Measurements from ENCODE around the gene IL18BP. TPM values are rescaled to one million over a fixed set of nuclear protein-coding genes. Genes with fewer than 3 reads are reported as not detected.

IL18BP gene
- polyA plus RNA-seq, 3 donors = 8.8 to 13.0 (median 9.5) TPM

- no peak for DNase-seq (ENCODE audit: extremely low read depth in 1 of 11, low read depth in 9 of 11, low spot score in 4 of 11)
These were observed 39.0 kb downstream of the IL18BP start for GRCh38 chr11:72037554-72038311.

GRCh38 chr11:72038491-72038890 is 39.8 kb downstream of the IL18BP start:
- DNase-seq (ENCODE audit: extremely low read depth in 1 of 11, low read depth in 9 of 11, low spot score in 4 of 11) = no peak

GRCh38 chr11:72039031-72039855 is 40.5 kb downstream of the IL18BP start:
- DNase-seq (ENCODE audit: extremely low read depth in 1 of 11, low read depth in 9 of 11, low spot score in 4 of 11) = no peak

- DNase-seq (ENCODE audit: extremely low read depth in 1 of 11, low read depth in 9 of 11, low spot score in 4 of 11) = no peak
These were observed 41.2 kb downstream of the IL18BP start for GRCh38 chr11:72039856-72040401.

GRCh38 chr11:72040491-72041363 is 42.0 kb downstream of the IL18BP start:
- DNase-seq (ENCODE audit: extremely low read depth in 1 of 11, low read depth in 9 of 11, low spot score in 4 of 11) = peak; percentile 91 to 98 (median 95)

- peak in 8 of 11 donors; percentile 53 to 66 (median 59) for DNase-seq (ENCODE audit: extremely low read depth in 1 of 11, low read depth in 9 of 11, low spot score in 4 of 11)
These were observed 42.8 kb downstream of the IL18BP start for GRCh38 chr11:72041364-72042063.

GRCh38 chr11:72042064-72042745 is 43.5 kb downstream of the IL18BP start:
- DNase-seq (ENCODE audit: extremely low read depth in 1 of 11, low read depth in 9 of 11, low spot score in 4 of 11) = no peak

- peak in 1 of 11 donors; percentile 38 for DNase-seq (ENCODE audit: extremely low read depth in 1 of 11, low read depth in 9 of 11, low spot score in 4 of 11)
These were observed 47.1 kb downstream of the IL18BP start for GRCh38 chr11:72045849-72046248.

- no peak for DNase-seq (ENCODE audit: extremely low read depth in 1 of 11, low read depth in 9 of 11, low spot score in 4 of 11)
These were observed 50.2 kb downstream of the IL18BP start for GRCh38 chr11:72048766-72049460.

Other genes starting within 250 kb of the IL18BP start
- gene DEFB108B, start 165.7 kb upstream of the IL18BP start, polyA plus RNA-seq (ENCODE audit: insufficient read length in 3 of 3) = not detected
- gene DEFB131B, start 120.5 kb upstream of the IL18BP start, polyA plus RNA-seq (ENCODE audit: insufficient read length in 3 of 3) = 1 to 10 TPM in 2 of 3 donors, under 1 TPM in 1; 0.90 to 2.3 (median 1.6) TPM
- gene XNDC1N, start 70.3 kb upstream of the IL18BP start, polyA plus RNA-seq (ENCODE audit: insufficient read length in 3 of 3) = 10 to 100 TPM in 1 of 3 donors, 1 to 10 TPM in 2; 6.6 to 10.8 (median 7.7) TPM
- gene RNF121, start 69.9 kb upstream of the IL18BP start, polyA plus RNA-seq (ENCODE audit: insufficient read length in 3 of 3) = 10 to 100 TPM; 41.3 to 42.7 (median 41.9) TPM
- gene NUMA1, start 81.6 kb downstream of the IL18BP start, polyA plus RNA-seq (ENCODE audit: insufficient read length in 3 of 3) = 100 to 1,000 TPM; 251 to 339 (median 285) TPM
- gene LRRC51, start 81.9 kb downstream of the IL18BP start, polyA plus RNA-seq (ENCODE audit: insufficient read length in 3 of 3) = 10 to 100 TPM; 25.1 to 30.4 (median 25.3) TPM
- gene LAMTOR1, start 104.4 kb downstream of the IL18BP start, polyA plus RNA-seq (ENCODE audit: insufficient read length in 3 of 3) = 100 to 1,000 TPM; 115 to 126 (median 120) TPM
- gene TOMT, start 107.0 kb downstream of the IL18BP start, polyA plus RNA-seq (ENCODE audit: insufficient read length in 3 of 3) = not detected
- gene ANAPC15, start 113.8 kb downstream of the IL18BP start, polyA plus RNA-seq (ENCODE audit: insufficient read length in 3 of 3) = 10 to 100 TPM; 41.2 to 61.9 (median 57.1) TPM
- 1 to 10 TPM; 2.2 to 3.0 (median 2.7) TPM for gene FOLR3, start 136.8 kb downstream of the IL18BP start, polyA plus RNA-seq (ENCODE audit: insufficient read length in 3 of 3)
- 10 to 100 TPM; 50.6 to 59.7 (median 51.1) TPM for gene FOLR1, start 193.2 kb downstream of the IL18BP start, polyA plus RNA-seq (ENCODE audit: insufficient read length in 3 of 3)
- 10 to 100 TPM in 2 of 3 donors, 1 to 10 TPM in 1; 8.1 to 15.2 (median 10.7) TPM for gene FOLR2, start 217.9 kb downstream of the IL18BP start, polyA plus RNA-seq (ENCODE audit: insufficient read length in 3 of 3)
- 100 to 1,000 TPM; 138 to 166 (median 157) TPM for gene INPPL1, start 225.9 kb downstream of the IL18BP start, polyA plus RNA-seq (ENCODE audit: insufficient read length in 3 of 3)
- under 1 TPM in 1 of 3 donors, not detected in 2; 0.22 TPM for gene PHOX2A, start 245.3 kb downstream of the IL18BP start, polyA plus RNA-seq (ENCODE audit: insufficient read length in 3 of 3)